Transverse colon (tissue), 4 donors: ENCODE measurements around the gene P2RX7. TPM values are rescaled to one million over a fixed set of nuclear protein-coding genes. Genes with fewer than 3 reads are reported as not detected.

ENCODE experiments used
- DNase-seq: peaks from one replicate; pipeline ENCODE4 v3.0.0-alpha.2; 2019
- H3K27ac ChIP-seq, 4 donors: fragments of 200-600 bp; sonication (generic); 2 replicates each; pipeline ENCODE4 v1.5.1; 2016 to 2018; ENCODE audit warnings: inconsistent platforms in 4 of 4
- H3K27me3 ChIP-seq: fragments of 200-600 bp; sonication (generic); 2 replicates; pipeline ENCODE4 v1.5.1; 2017; ENCODE audit warnings: inconsistent platforms
- H3K36me3 ChIP-seq, 4 donors: fragments of 200-600 bp; sonication (generic); 2 replicates each; pipeline ENCODE4 v1.5.1; 2017 to 2019; ENCODE audit warnings: inconsistent platforms in 4 of 4
- H3K4me1 ChIP-seq, 4 donors: fragments of 200-600 bp; sonication (generic); 2 replicates each; pipeline ENCODE4 v1.5.1; 2017 to 2020; ENCODE audit warnings: inconsistent platforms in 4 of 4
- H3K4me3 ChIP-seq, 4 donors: fragments of 200-600 bp; sonication (generic); 1 replicate in 1 of 4; 2 replicates in 3 of 4; pipeline versions ENCODE4 v1.5.1 to v1.6.1; 2017 to 2019; ENCODE audit warnings: inconsistent platforms in 4 of 4
- H3K9me3 ChIP-seq, 2 donors: fragments of 200-600 bp; sonication (generic); 2 replicates each; pipeline ENCODE4 v1.5.1; 2017 to 2019; ENCODE audit warnings: inconsistent platforms in 2 of 2
- EP300 ChIP-seq: sonication (generic); formaldehyde crosslinking; IDR thresholded peaks from one replicate; pipeline ENCODE4 v1.6.1; 2017; ENCODE audit warnings: antibody characterized with exemption, low read depth
- POLR2A ChIP-seq: fragments of 450-650 bp; IDR thresholded peaks from one replicate; pipeline ENCODE4 v1.6.1; 2016; ENCODE audit warnings: antibody characterized with exemption, mild to moderate bottlenecking, moderate library complexity
- POLR2AphosphoS5 ChIP-seq, 3 donors: sonication (generic); formaldehyde crosslinking; IDR thresholded peaks; one replicate each; pipeline ENCODE4 v1.6.1; 2016; ENCODE audit warnings: antibody characterized with exemption in 3 of 3
- WGBS, 2 donors: methylation state at CpG; one replicate each; pipeline ENCODE4 v1.1.5; 2018; ENCODE audit warnings: low coverage in 1 of 2; 5-methylcytosine and 5-hydroxymethylcytosine counted together
- in situ Hi-C, 4 donors: fragments of 200-750 bp; cut with MboI; loops; one replicate each; pipeline versions ENCODE4 v1.15.0 to v1.15.1; 2017; ENCODE audit warnings: low sequenced_read_pairs in 3 of 4, low pct_ligation_motif_present in 1 of 4, low pct_unique_long_range_greater_than_20kb in 1 of 4
- intact Hi-C: fragments of 100-400 bp; cut with DNase I; formaldehyde crosslinking; loops from one replicate; pipeline ENCODE4 v1.15.1; 2023; ENCODE audit warnings: low total_unique reads
- total RNA-seq, 4 donors: library from RNA; depleted of rRNA; stranded (reverse); fragments of >200 nt; gene quantifications; one replicate each; pipeline ENCODE4 v1.1.0, GENCODE V29; 2016
- TF ChIP-seq, protein P1 (sequence below), 5 experiments: fragments of 200-600 bp in 3 of 5; fragments of 450-650 bp in 2 of 5; sonication (generic) in 3 of 5; IDR thresholded peaks; 1 replicate in 2 of 5; 2 replicates in 3 of 5; pipeline ENCODE4 v1.5.1; 2016 to 2017; ENCODE audit warnings: antibody characterized with exemption in 5 of 5, inconsistent platforms in 3 of 5, mild to moderate bottlenecking in 2 of 5, moderate library complexity in 1 of 5

P2RX7 gene
- total RNA-seq, 4 donors from 2014 or later: 0.96 to 7.1 (median 5.1) TPM

DNA sequence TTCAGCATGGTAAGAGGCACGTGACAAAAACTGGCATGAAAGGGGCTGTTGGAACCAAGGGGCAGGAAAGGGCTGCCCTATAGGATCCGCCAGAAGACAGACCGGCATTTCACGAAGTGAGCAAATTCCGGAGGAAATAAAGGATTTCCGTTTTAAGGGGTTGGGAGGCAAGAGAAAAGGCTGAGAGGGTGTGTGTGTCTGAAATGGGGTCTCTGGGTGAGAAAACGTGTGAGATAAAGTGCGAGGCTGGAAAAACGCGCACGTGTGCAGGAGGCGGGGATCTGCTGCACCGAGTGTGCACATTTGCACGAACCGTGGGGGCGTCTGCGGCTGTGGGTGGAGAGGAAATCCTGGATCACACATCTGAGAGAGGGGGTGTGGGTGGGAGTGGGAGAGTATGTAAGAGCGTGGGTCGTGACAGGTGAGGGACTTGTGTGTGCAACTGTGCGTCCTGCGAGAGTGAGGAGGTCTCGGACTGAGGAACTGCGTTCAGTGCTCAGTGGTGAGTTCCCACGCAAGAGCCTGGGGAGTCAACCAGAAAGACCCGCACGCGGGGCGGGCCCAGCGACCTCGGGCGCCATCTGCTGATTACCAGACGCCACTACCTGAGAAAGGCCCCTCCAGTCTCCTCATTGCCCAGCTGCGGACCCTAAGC, 37.0 kb upstream of the P2RX7 start:
- H3K4me1 ChIP-seq: peaks cover 4 to 12% (median 10%) of the 10 kb centered on the region in 4 donors
- H3K27me3 ChIP-seq: peaks cover 16% of the 10 kb centered on the region
- TF ChIP-seq, protein P1, sequence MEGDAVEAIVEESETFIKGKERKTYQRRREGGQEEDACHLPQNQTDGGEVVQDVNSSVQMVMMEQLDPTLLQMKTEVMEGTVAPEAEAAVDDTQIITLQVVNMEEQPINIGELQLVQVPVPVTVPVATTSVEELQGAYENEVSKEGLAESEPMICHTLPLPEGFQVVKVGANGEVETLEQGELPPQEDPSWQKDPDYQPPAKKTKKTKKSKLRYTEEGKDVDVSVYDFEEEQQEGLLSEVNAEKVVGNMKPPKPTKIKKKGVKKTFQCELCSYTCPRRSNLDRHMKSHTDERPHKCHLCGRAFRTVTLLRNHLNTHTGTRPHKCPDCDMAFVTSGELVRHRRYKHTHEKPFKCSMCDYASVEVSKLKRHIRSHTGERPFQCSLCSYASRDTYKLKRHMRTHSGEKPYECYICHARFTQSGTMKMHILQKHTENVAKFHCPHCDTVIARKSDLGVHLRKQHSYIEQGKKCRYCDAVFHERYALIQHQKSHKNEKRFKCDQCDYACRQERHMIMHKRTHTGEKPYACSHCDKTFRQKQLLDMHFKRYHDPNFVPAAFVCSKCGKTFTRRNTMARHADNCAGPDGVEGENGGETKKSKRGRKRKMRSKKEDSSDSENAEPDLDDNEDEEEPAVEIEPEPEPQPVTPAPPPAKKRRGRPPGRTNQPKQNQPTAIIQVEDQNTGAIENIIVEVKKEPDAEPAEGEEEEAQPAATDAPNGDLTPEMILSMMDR (IDR thresholded peaks at IDR 0.05): peak; percentile 72 to 86 (median 83)
- no peak for TF ChIP-seq POLR2AphosphoS5 (IDR thresholded peaks at IDR 0.05)
- in situ Hi-C loops (no loop called here), intact Hi-C loops (no loop called here)
- 3% methylated on average over 6 to 32 of the region's 33 CpGs for WGBS, 2 donors
- DNase-seq: peak; percentile 76
- no peaks in the 10 kb centered on the region for H3K36me3 ChIP-seq
- peaks cover 0 to 8% of the 10 kb centered on the region in 2 donors for H3K9me3 ChIP-seq
- H3K27ac ChIP-seq: no peak overlapping the region
- H3K4me3 ChIP-seq: peak overlapping the region in 3 of 4 donors; percentile 7 to 46 (median 20)

DNA sequence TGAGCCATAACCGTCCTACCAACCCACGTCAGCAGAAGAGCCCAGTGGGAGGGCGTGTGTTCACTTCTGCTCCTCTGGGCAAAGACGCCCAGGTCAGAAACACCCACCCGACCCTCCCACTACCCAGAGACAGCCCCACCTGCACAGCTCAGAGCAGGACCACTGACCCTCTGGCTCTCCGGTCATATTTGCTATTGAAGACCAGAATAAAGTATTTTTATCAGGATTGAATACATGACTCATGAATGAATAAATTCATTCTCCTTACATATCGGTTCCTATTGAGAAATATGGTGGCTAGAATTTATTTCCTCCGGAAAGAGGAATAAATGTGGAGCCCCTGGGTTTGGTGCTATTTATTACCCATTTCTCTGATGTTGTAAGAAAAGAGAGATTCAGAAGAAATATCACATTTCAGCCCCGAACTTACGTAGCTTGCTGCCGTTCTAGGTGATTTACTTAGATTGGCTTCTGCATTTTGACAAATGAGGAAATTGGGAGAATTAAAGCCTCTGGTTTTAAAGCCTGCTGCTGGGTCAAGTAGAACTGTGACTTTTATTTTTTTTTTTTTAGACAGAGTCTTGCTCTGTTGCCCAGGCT, 36.4 kb upstream of the P2RX7 start:
- intact Hi-C loops (no loop called here), in situ Hi-C loops (no loop called here)
- H3K27me3 ChIP-seq: peaks cover 16% of the 10 kb centered on the region
- peaks cover 0 to 8% of the 10 kb centered on the region in 2 donors for H3K9me3 ChIP-seq
- 27 to 46% methylated on average over 5 to 11 of the region's 11 CpGs for WGBS, 2 donors
- no peak overlapping the region for H3K27ac ChIP-seq
- DNase-seq: no peak
- no peaks in the 10 kb centered on the region for H3K36me3 ChIP-seq
- TF ChIP-seq, protein P1 (IDR thresholded peaks at IDR 0.05): peak in 1 of 5 experiments; percentile 7
- no peak for TF ChIP-seq POLR2AphosphoS5 (IDR thresholded peaks at IDR 0.05)
- peak overlapping the region in 1 of 4 donors; percentile 46 for H3K4me3 ChIP-seq
- peaks cover 4 to 12% (median 10%) of the 10 kb centered on the region in 4 donors for H3K4me1 ChIP-seq

DNA sequence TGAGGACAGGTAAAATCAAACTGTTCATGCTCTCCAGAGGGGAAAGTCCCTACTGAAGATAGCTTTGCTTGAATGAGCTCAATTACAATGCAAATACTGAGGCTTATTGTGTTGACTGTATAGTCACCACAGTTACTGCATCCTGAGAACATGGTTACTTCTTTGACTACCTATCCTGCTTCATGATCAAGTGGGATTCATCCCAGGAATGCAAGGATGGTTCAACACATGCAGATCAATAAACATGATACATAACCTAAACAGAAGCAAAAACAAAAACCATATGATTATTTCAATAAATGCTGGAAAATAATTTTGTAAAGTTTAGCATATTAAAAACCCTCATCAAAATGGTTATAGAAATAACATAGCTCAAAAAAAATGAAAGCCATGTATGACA, 32.9 kb upstream of the P2RX7 start:
- TF ChIP-seq POLR2A (no peak), EP300 (no peak), POLR2AphosphoS5 (IDR thresholded peaks at IDR 0.05) (no peak)
- TF ChIP-seq, protein P1 (IDR thresholded peaks at IDR 0.05): no peak
- H3K36me3 ChIP-seq: no peaks in the 10 kb centered on the region
- peaks cover 4 to 12% (median 10%) of the 10 kb centered on the region in 4 donors for H3K4me1 ChIP-seq
- in situ Hi-C loops (no loop called here), intact Hi-C loops (loop anchor here (10.0 kb wide), 1 partner anchor 515 kb away; the partner anchor contains the start of gene POP5)
- no peak for DNase-seq
- H3K27ac ChIP-seq: no peak overlapping the region
- peaks cover 0 to 8% of the 10 kb centered on the region in 2 donors for H3K9me3 ChIP-seq
- no peak overlapping the region for H3K4me3 ChIP-seq
- H3K27me3 ChIP-seq: peaks cover 11% of the 10 kb centered on the region

DNA sequence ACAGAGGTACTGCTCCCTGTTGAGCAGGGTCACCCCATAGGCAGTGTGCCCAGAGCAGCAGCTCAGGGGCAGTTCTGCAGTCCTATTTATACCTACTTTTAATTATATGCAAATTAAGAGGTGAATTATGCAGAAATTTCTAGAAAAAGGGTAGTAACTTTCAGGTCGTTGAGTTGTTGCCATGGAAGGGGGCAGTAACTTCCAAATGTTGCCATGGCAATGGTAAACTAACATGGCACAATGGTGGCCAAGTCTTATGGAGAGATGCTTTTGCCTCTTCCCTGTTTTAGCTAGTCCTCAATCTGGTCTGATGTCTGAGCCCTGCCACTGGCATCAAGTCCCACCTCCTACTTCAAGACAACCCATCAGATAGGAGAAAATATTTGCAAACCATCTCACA, 30.4 kb upstream of the P2RX7 start:
- no peak for DNase-seq
- no peaks in the 10 kb centered on the region for H3K27me3 ChIP-seq
- no peak overlapping the region for H3K27ac ChIP-seq
- 0 to 5% methylated on average over 1 of the region's 1 CpG for WGBS, 2 donors
- intact Hi-C loops: loop anchor here (10.0 kb wide), 1 partner anchor 518 kb away; the partner anchor contains the start of gene POP5
- no peak overlapping the region for H3K4me3 ChIP-seq
- H3K4me1 ChIP-seq: no peaks in the 10 kb centered on the region
- no peaks in the 10 kb centered on the region for H3K36me3 ChIP-seq
- TF ChIP-seq POLR2A (no peak), POLR2AphosphoS5 (IDR thresholded peaks at IDR 0.05) (no peak), EP300 (no peak)
- TF ChIP-seq, protein P1 (IDR thresholded peaks at IDR 0.05): no peak
- in situ Hi-C loops: no loop called here
- H3K9me3 ChIP-seq: peaks cover 0 to 11% of the 10 kb centered on the region in 2 donors
